ENCODE results near the gene ZNF791. TPM values are rescaled to one million over a fixed set of nuclear protein-coding genes. Genes with fewer than 3 reads are reported as not detected.

The ZNF791 gene
- total and polyA plus RNA-seq, 2 of the 13 experiments (the other 11 are each of a cell fraction or from before 2014, with no cell fraction given), result 12.8 to 17.4 TPM

- TF ChIP-seq ZNF646 (CRISPR knock-in tag; IDR thresholded peaks at IDR 0.05), result no peak
Observed at GRCh38 chr19:12652219-12652618, 41.5 kb downstream of the ZNF791 start (continued).

- 91% methylated on average over 8 of the region's 8 CpGs for WGBS (ENCODE audit: low lambda C conversion rate)
- no peak for FAIRE-seq
- in situ Hi-C loops (cut with HindIII; ENCODE audit: extremely low pct_ligation_motif_present, low pct_unique_long_range_greater_than_20kb) (no loop called here), intact Hi-C loops (cut with micrococcal nuclease; ENCODE audit: unreplicated experiment) (no loop called here)
- H3K4me3 ChIP-seq (replicated peaks in 1 of 3; ENCODE audit: insufficient read depth in 1 of 3, low read depth in 2 of 3, low read length in 3 of 3), result no peak overlapping the region
- H3K4me2 ChIP-seq (ENCODE audit: low read depth, low read length), result no peak overlapping the region
- no peak for DNase-seq (ENCODE audit: low spot score)
- no peaks in the 10 kb centered on the region for H4K20me1 ChIP-seq (ENCODE audit: insufficient read depth, low read length)
- no peak overlapping the region for H3K27ac ChIP-seq (ENCODE audit: extremely low read length, insufficient read depth, low read length)
- ChIA-PET CTCF (ENCODE audit: low intra/inter-chr PET ratio, low total read pairs) (no interaction called here), POLR2A (interaction anchor here (1.3 kb wide), 1 partner anchor 11 kb away, joined by 4 read pairs; the partner anchor contains the start of genes MAN2B1 and WDR83)
- H3K9me3 ChIP-seq (ENCODE audit: low read length), result no peaks in the 10 kb centered on the region
- no peak overlapping the region for H2AFZ ChIP-seq (ENCODE audit: low read length)
- no peak for ATAC-seq
- no peaks in the 10 kb centered on the region for H3K79me2 ChIP-seq (ENCODE audit: insufficient read depth, low read length)
- H3K4me1 ChIP-seq (ENCODE audit: insufficient read depth, low read length), result no peaks in the 10 kb centered on the region
- no peak overlapping the region for H3K9ac ChIP-seq (ENCODE audit: insufficient read depth, low read depth, low read length)
- no peaks in the 10 kb centered on the region for H3K27me3 ChIP-seq (ENCODE audit: control insufficient read depth in 1 of 2, insufficient read depth in 2 of 2, low read length in 2 of 2)
- peaks cover 0 to 13% of the 10 kb centered on the region in 2 experiments; a peak in 4 of 5 replicates for H3K36me3 ChIP-seq (replicated peaks in 1 of 2; ENCODE audit: control insufficient read depth in 1 of 2, insufficient read depth in 2 of 2, low read length in 2 of 2)
- TF ChIP-seq ZNF674 (CRISPR knock-in tag; IDR thresholded peaks at IDR 0.05; ENCODE audit: low read depth) (no peak), SNAPC5 (CRISPR knock-in tag; IDR thresholded peaks at IDR 0.05; ENCODE audit: borderline replicate concordance) (no peak), ZBTB39 (CRISPR knock-in tag; IDR thresholded peaks at IDR 0.05) (no peak), MEIS2 (CRISPR knock-in tag; IDR thresholded peaks at IDR 0.05) (no peak), ZEB1 (IDR thresholded peaks at IDR 0.05; ENCODE audit: insufficient replicate concordance, low read depth) (no peak), ZFX (CRISPR knock-in tag; IDR thresholded peaks at IDR 0.05; ENCODE audit: low read depth) (no peak), GABPA (IDR thresholded peaks at IDR 0.05; ENCODE audit: low read depth, low read length) (no peak), GABPA (CRISPR knock-in tag; IDR thresholded peaks at IDR 0.05; ENCODE audit: low read depth) (no peak)
- no TSS peak for BruUV-seq (replicated peaks)
Observed at GRCh38 chr19:12655546-12655945, 44.8 kb downstream of the ZNF791 start.
